H1 (cell line): ENCODE data around the gene ZNF317. TPM values are rescaled to one million over a fixed set of nuclear protein-coding genes. Genes with fewer than 3 reads are reported as not detected.
A peak's percentile ranks its signal among the peaks of the same experiment; 100 is the strongest.

Source experiments
- CTCF ChIA-PET: fragments of 300-600 bp; sonication (Branson Sonifier 250); formaldehyde crosslinking; loops from one replicate; lab custom pipeline; 2021; ENCODE audit not compliant: partially characterized antibody; lab: Charles Lee
- POLR2A ChIA-PET: fragments of 300-600 bp; sonication (Branson Sonifier 250); formaldehyde crosslinking; loops from one replicate; lab custom pipeline; 2021; ENCODE audit warnings: inconsistent platforms; ENCODE audit not compliant: partially characterized antibody; lab: Charles Lee
- DNase-seq, 2 experiments: peaks; one replicate each; pipeline versions ENCODE4 v3.0.0 to v3.0.0-alpha.2; 2010 to 2022; ENCODE audit warnings: low spot score in 2 of 2, low read depth in 1 of 2, mixed read lengths in 1 of 2
- FAIRE-seq: peaks from 2 replicates; lab custom pipeline; 2011; peaks lifted over from hg19 to GRCh38; lab: Jason Lieb, UNC
- H2AFZ ChIP-seq: 2 replicates; pipeline ENCODE4 v1.8.1; 2012; ENCODE audit warnings: low read length, inconsistent platforms
- H2AK5ac ChIP-seq: 2 replicates; pipeline ENCODE4 v1.6.1; 2013; ENCODE audit warnings: low read depth, low read length
- H2BK120ac ChIP-seq: replicated peaks from 2 replicates; pipeline ENCODE3; 2013; ENCODE audit warnings: low read depth, low read length, inconsistent platforms
- H2BK12ac ChIP-seq: 2 replicates; pipeline ENCODE4 v1.6.1; 2013; ENCODE audit warnings: low read depth, low read length
- H2BK15ac ChIP-seq: 2 replicates; pipeline ENCODE4 v1.6.1; 2013; ENCODE audit warnings: low read length
- H2BK20ac ChIP-seq: 2 replicates; pipeline ENCODE4 v1.6.1; 2013; ENCODE audit warnings: low read length
- H2BK5ac ChIP-seq: 2 replicates; pipeline ENCODE4 v1.6.1; 2013; ENCODE audit warnings: low read depth, low read length
- H3K14ac ChIP-seq: 2 replicates; pipeline ENCODE4 v1.6.1; 2013; ENCODE audit warnings: inconsistent platforms; ENCODE audit not compliant: insufficient read length
- H3K18ac ChIP-seq: 2 replicates; pipeline ENCODE4 v1.6.1; 2013; ENCODE audit warnings: low read length; ENCODE audit errors: extremely low read depth
- H3K23ac ChIP-seq: 2 replicates; pipeline ENCODE4 v1.6.1; 2013; ENCODE audit warnings: inconsistent platforms; ENCODE audit not compliant: insufficient read length
- H3K23me2 ChIP-seq: 2 replicates; pipeline ENCODE4 v1.6.1; 2013; ENCODE audit warnings: low read depth, low read length
- H3K27ac ChIP-seq: 2 replicates; pipeline ENCODE4 v1.6.1; 2011; ENCODE audit warnings: low read depth, low read length, inconsistent platforms
- H3K27me3 ChIP-seq, 4 experiments: replicated peaks in 1 of 4; 1 replicate in 1 of 4; 2 replicates in 3 of 4; pipeline versions ENCODE4 v1.6.1 to v1.8.1; 2011 to 2013; ENCODE audit warnings: low read length in 3 of 4, mild to moderate bottlenecking in 3 of 4, inconsistent platforms in 2 of 4, mixed read lengths in 2 of 4, moderate library complexity in 1 of 4; ENCODE audit not compliant: control insufficient read depth in 3 of 4, insufficient read depth in 3 of 4; ENCODE audit errors: extremely low read depth in 1 of 4
- H3K36me3 ChIP-seq, 4 experiments: 2 replicates each; pipeline versions ENCODE4 v1.6.1 to v1.8.1; 2011 to 2013; ENCODE audit warnings: mild to moderate bottlenecking in 4 of 4, low read length in 3 of 4, moderate library complexity in 2 of 4, control low read depth in 1 of 4, inconsistent platforms in 1 of 4; ENCODE audit not compliant: insufficient read depth in 4 of 4, control insufficient read depth in 2 of 4
- H3K4ac ChIP-seq: replicated peaks from 2 replicates; pipeline ENCODE3; 2013; ENCODE audit warnings: low read length, low read depth, mixed read lengths, inconsistent platforms; ENCODE audit not compliant: insufficient read length
- H3K4me1 ChIP-seq, 4 experiments: replicated peaks in 1 of 4; 1 replicate in 1 of 4; 2 replicates in 3 of 4; pipeline versions ENCODE4 v1.6.1 to v1.8.1; 2011 to 2013; ENCODE audit warnings: low read length in 3 of 4, inconsistent platforms in 2 of 4, mixed read lengths in 1 of 4; ENCODE audit not compliant: insufficient read depth in 4 of 4, control insufficient read depth in 3 of 4
- H3K4me2 ChIP-seq, 2 experiments: 2 replicates each; pipeline versions ENCODE4 v1.6.1 to v1.8.1; 2011 to 2013; ENCODE audit warnings: low read depth in 2 of 2, low read length in 2 of 2, control low read depth in 1 of 2, inconsistent platforms in 1 of 2, mild to moderate bottlenecking in 1 of 2; ENCODE audit not compliant: insufficient read depth in 1 of 2
- H3K4me3 ChIP-seq, 4 experiments: fragments of 200-600, 300-600 bp in 1 of 4; sonication (generic), shearing (Covaris generic), sonication (Bioruptor Twin) in 1 of 4; 2 replicates each; pipeline versions ENCODE4 v1.5.1 to v1.8.1; 2011 to 2016; ENCODE audit warnings: low read length in 4 of 4, low read depth in 3 of 4, control low read depth in 2 of 4, inconsistent platforms in 2 of 4, mild to moderate bottlenecking in 2 of 4, mixed read lengths in 1 of 4, moderate library complexity in 1 of 4; ENCODE audit not compliant: insufficient read depth in 2 of 4; ENCODE audit errors: extremely low read depth in 1 of 4
- H3K56ac ChIP-seq: replicated peaks from 2 replicates; pipeline ENCODE3; 2013; ENCODE audit warnings: low read depth, mild to moderate bottlenecking, mixed read lengths, low read length, inconsistent platforms; ENCODE audit not compliant: insufficient read length
- H3K79me1 ChIP-seq: 2 replicates; pipeline ENCODE4 v1.6.1; 2013; ENCODE audit warnings: low read depth, low read length, control low read depth
- H3K79me2 ChIP-seq, 2 experiments: 2 replicates each; pipeline versions ENCODE4 v1.6.1 to v1.8.1; 2012 to 2013; ENCODE audit warnings: low read length in 2 of 2, mild to moderate bottlenecking in 2 of 2, inconsistent platforms in 1 of 2; ENCODE audit not compliant: insufficient read depth in 2 of 2, control insufficient read depth in 1 of 2
- H3K9ac ChIP-seq, 4 experiments: replicated peaks in 1 of 4; 1 replicate in 1 of 4; 2 replicates in 3 of 4; pipeline versions ENCODE4 v1.6.1 to v1.8.1; 2011 to 2013; ENCODE audit warnings: low read depth in 3 of 4, low read length in 3 of 4, control low read depth in 2 of 4, mild to moderate bottlenecking in 2 of 4, moderate library complexity in 2 of 4, inconsistent platforms in 1 of 4; ENCODE audit errors: extremely low read depth in 1 of 4
- H3K9me3 ChIP-seq, 2 experiments: 2 replicates each; pipeline versions ENCODE4 v1.6.1 to v1.8.1; 2012 to 2013; ENCODE audit warnings: mild to moderate bottlenecking in 2 of 2, moderate library complexity in 2 of 2, control low read depth in 1 of 2, inconsistent platforms in 1 of 2, low read depth in 1 of 2, low read length in 1 of 2, mixed read lengths in 1 of 2; ENCODE audit not compliant: insufficient read depth in 2 of 2
- H4K20me1 ChIP-seq, 2 experiments: replicated peaks in 1 of 2; 2 replicates each; pipeline versions ENCODE3 to v1.8.1; 2011 to 2013; ENCODE audit warnings: inconsistent platforms in 2 of 2, low read length in 2 of 2, mild to moderate bottlenecking in 1 of 2; ENCODE audit not compliant: insufficient read depth in 2 of 2, control insufficient read depth in 1 of 2
- H4K5ac ChIP-seq: 2 replicates; pipeline ENCODE4 v1.6.1; 2013; ENCODE audit warnings: low read length, low read depth, mixed read lengths, inconsistent platforms; ENCODE audit not compliant: insufficient read length
- H4K8ac ChIP-seq: 2 replicates; pipeline ENCODE4 v1.8.0; 2013; ENCODE audit warnings: mild to moderate bottlenecking, moderate library complexity, low read length, inconsistent platforms; ENCODE audit not compliant: insufficient read depth; ENCODE audit errors: extremely low read depth
- H4K91ac ChIP-seq: replicated peaks from 2 replicates; pipeline ENCODE3; 2013; ENCODE audit warnings: low read length, mixed read lengths, inconsistent platforms; ENCODE audit not compliant: insufficient read length
- CTBP2 ChIP-seq: IDR thresholded peaks from 2 replicates; pipeline ENCODE4 v1.7.0; 2011; ENCODE audit warnings: borderline replicate concordance, mild to moderate bottlenecking, moderate library complexity, mixed read lengths, low read length; ENCODE audit not compliant: insufficient read depth, insufficient read length
- E2F6 ChIP-seq: IDR thresholded peaks from 2 replicates; pipeline ENCODE4 v1.6.1; 2012; ENCODE audit warnings: inconsistent platforms
- POU5F1 ChIP-seq: IDR thresholded peaks from 2 replicates; pipeline ENCODE4 v1.6.1; 2011; ENCODE audit warnings: low read depth, mild to moderate bottlenecking, low read length, moderate library complexity
- RNF2 ChIP-seq: fragments of 200-900, 300-1000 bp; sonication (generic); IDR thresholded peaks from 2 replicates; pipeline ENCODE4 v1.7.1; 2016; ENCODE audit warnings: borderline replicate concordance, low read depth, mild to moderate bottlenecking, antibody characterized with exemption, low read length; ENCODE audit not compliant: poor library complexity, severe bottlenecking; ENCODE audit errors: missing control alignments
- SP2 ChIP-seq: IDR thresholded peaks from 2 replicates; pipeline ENCODE4 v1.6.1; 2012; ENCODE audit warnings: mild to moderate bottlenecking, low read length, inconsistent platforms
- TBP ChIP-seq: IDR thresholded peaks from 2 replicates; pipeline ENCODE4 v1.6.1; 2011; ENCODE audit warnings: low read depth, low read length, improper control_type of control experiment
- YY1 ChIP-seq: IDR thresholded peaks from 2 replicates; pipeline ENCODE4 v1.6.1; 2011; ENCODE audit warnings: low read depth, mild to moderate bottlenecking, low read length
- WGBS, 2 experiments: shearing (Covaris generic) in 1 of 2; methylation state at CpG; one replicate each; pipeline versions ENCODE4 v1.1.6 to v1.1.7; 2013 to 2015; ENCODE audit warnings: low lambda C conversion rate in 2 of 2, mixed read lengths in 2 of 2, inconsistent platforms in 1 of 2, low coverage in 1 of 2, missing lambda C conversion rate in 1 of 2; ENCODE audit not compliant: insufficient replicate concordance in 2 of 2, insufficient coverage in 1 of 2, insufficient read length in 1 of 2; ENCODE audit errors: extremely low coverage in 1 of 2, missing lambda C conversion rate in 1 of 2; 5-methylcytosine and 5-hydroxymethylcytosine counted together
- polyA plus RNA-seq, 7 experiments: library from polyadenylated mRNA; depleted of rRNA in 3 of 7; stranded (reverse) in 5 of 7; unstranded in 2 of 7; fragments of >200 nt in 5 of 7; fragments of 200-250 nt in 2 of 7; gene quantifications; 1 replicate in 5 of 7; 2 replicates in 1 of 7; 4 replicates in 1 of 7; pipeline versions ENCODE4 v1.2.1 to v1.2.3, GENCODE V29; 2011 to 2013; ENCODE audit warnings: missing spikeins in 2 of 7, mixed read lengths in 2 of 7
- total RNA-seq: library from RNA; stranded (reverse); fragmentation: NEBNext Ultra II Directional; extraction: Animal tissue kit (Norgen Biotek cat#: 25700); gene quantifications from 2 replicates; pipeline ENCODE4 v1.2.1, GENCODE V29; 2021
- TF ChIP-seq, protein P1 (sequence below): IDR thresholded peaks from 2 replicates; pipeline ENCODE4 v1.6.1; 2012; ENCODE audit warnings: inconsistent platforms

ZNF317 gene
- total and polyA plus RNA-seq, 2 of the 8 experiments (the other 6 are each of a cell fraction or from before 2014, with no cell fraction given) = 22.6 to 41.5 TPM

DNA sequence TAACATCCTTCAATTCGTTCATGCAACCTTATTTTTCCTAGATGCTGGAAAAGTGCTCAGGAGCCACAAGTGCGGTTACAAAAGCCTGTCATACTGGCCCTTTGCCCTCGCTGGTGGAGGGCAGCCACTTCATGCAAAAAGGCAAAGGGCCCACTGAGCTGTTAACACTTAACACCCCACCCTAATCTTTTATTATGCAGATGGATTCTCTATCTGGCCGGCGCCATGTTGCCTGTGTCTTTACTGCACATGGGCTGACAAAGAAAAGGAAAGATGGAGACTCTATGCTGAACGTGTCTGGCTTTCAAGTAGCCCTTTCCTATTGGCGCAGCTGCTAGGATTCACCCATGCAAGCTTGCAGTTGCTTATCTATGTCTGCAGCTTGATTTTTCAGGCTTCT is 49.3 kb downstream of the ZNF317 start:
- POLR2A ChIA-PET = interaction anchor here (0.7 to 1.5 kb wide), 2 partner anchors 48 to 242 kb away, joined by 3 read pairs; no protein-coding TSS in a partner anchor
- CTCF ChIA-PET = interaction anchor here (0.6 to 1.6 kb wide), 3 partner anchors 11 to 1171 kb away, joined by 3 to 8 read pairs (median 3); no protein-coding TSS in a partner anchor
- Histone ChIP-seq H3K4ac (no peak overlapping the region), H2AK5ac (no peak overlapping the region), H3K18ac (no peak overlapping the region), H2AFZ (peak overlapping the region; percentile 64; the same call in 1 of the 2 replicates), H3K4me2 (peak overlapping the region in 1 of 2 experiments; percentile 27; a peak in 2 of 4 replicates), H4K8ac (peak overlapping the region; percentile 88; the same call in 1 of the 2 replicates), H2BK15ac (no peak overlapping the region), H3K36me3 (no peaks in the 10 kb centered on the region), H3K14ac (no peak overlapping the region), H2BK5ac (no peak overlapping the region), H3K4me3 (no peak overlapping the region; a peak in 1 of 8 replicates), H3K23me2 (no peaks in the 10 kb centered on the region), H2BK12ac (no peak overlapping the region; the same call in 1 of the 2 replicates), H4K20me1 (no peaks in the 10 kb centered on the region), H4K91ac (no peak overlapping the region), H3K27ac (no peak overlapping the region), H3K9me3 (peaks cover 20 to 28% of the 10 kb centered on the region in 2 experiments), H3K4me1 (no peaks in the 10 kb centered on the region), H3K56ac (no peak overlapping the region), H3K79me1 (no peaks in the 10 kb centered on the region), H3K9ac (no peak overlapping the region), H2BK20ac (no peak overlapping the region), H3K23ac (no peak overlapping the region), H2BK120ac (no peak overlapping the region), H3K79me2 (no peaks in the 10 kb centered on the region), H4K5ac (no peak overlapping the region), H3K27me3 (no peaks in the 10 kb centered on the region)
- TF ChIP-seq RNF2 (no peak), POU5F1 (0 out of 2 replicates have a peak, but pooled peaks have one; percentile 4), SP2 (no peak), YY1 (peak; percentile 59; the same call in 1 of the 2 replicates), TBP (no peak), CTBP2 (no peak), E2F6 (peak; percentile 31; the same call in 1 of the 2 replicates)
- TF ChIP-seq, protein P1, sequence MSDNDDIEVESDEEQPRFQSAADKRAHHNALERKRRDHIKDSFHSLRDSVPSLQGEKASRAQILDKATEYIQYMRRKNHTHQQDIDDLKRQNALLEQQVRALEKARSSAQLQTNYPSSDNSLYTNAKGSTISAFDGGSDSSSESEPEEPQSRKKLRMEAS = peak; percentile 48
- 62% methylated on average over 7 of the region's 7 CpGs; no CpG with 5 or more reads in 1 of the 2 experiments for WGBS, 2 experiments
- DNase-seq = peak in 1 of 2 experiments; percentile 0
- FAIRE-seq = no peak
